Kidney (tissue), 14 donors: ENCODE results near the gene ECSIT. TPM values are rescaled to one million over a fixed set of nuclear protein-coding genes. Genes with fewer than 3 reads are reported as not detected.
A peak's percentile ranks its signal among the peaks of the same experiment; 100 is the strongest.

Source experiments
- DNase-seq, 5 donors: peaks; one replicate each; pipeline ENCODE4 v3.0.0-alpha.2; 2013 to 2020
- FAIRE-seq: peaks from 2 replicates; lab custom pipeline; 2012; peaks lifted over from hg19 to GRCh38; lab: Jason Lieb, UNC
- H3K27ac ChIP-seq, 2 donors: one replicate each; pipeline ENCODE4 v1.7.0; 2013; ENCODE audit warnings: low read depth in 2 of 2, low read length in 2 of 2, inconsistent platforms in 1 of 2
- H3K27me3 ChIP-seq: one replicate; pipeline ENCODE4 v1.7.1; 2013; ENCODE audit warnings: low read length, inconsistent platforms; ENCODE audit not compliant: control insufficient read depth, insufficient read depth
- H3K36me3 ChIP-seq, 3 donors: one replicate each; pipeline versions ENCODE4 v1.7.0 to v1.7.1; 2013; ENCODE audit warnings: low read length in 3 of 3, control low read depth in 1 of 3, inconsistent platforms in 1 of 3; ENCODE audit not compliant: insufficient read depth in 3 of 3, control insufficient read depth in 2 of 3
- H3K4me1 ChIP-seq, 3 donors: one replicate each; pipeline versions ENCODE4 v1.7.0 to v1.7.1; 2013; ENCODE audit warnings: low read length in 3 of 3, inconsistent platforms in 1 of 3, low read depth in 1 of 3; ENCODE audit not compliant: control insufficient read depth in 2 of 3, insufficient read depth in 2 of 3
- H3K4me3 ChIP-seq, 3 donors: one replicate each; pipeline versions ENCODE4 v1.7.0 to v1.8.1; 2013; ENCODE audit warnings: low read length in 3 of 3, control low read depth in 1 of 3, inconsistent platforms in 1 of 3
- H3K9ac ChIP-seq, 3 donors: one replicate each; pipeline versions ENCODE4 v1.7.0 to v1.7.1; 2013; ENCODE audit warnings: low read length in 3 of 3, control low read depth in 1 of 3, inconsistent platforms in 1 of 3
- H3K9me3 ChIP-seq, 3 donors: one replicate each; pipeline versions ENCODE4 v1.7.0 to v1.7.1; 2013; ENCODE audit warnings: low read length in 3 of 3, control low read depth in 1 of 3, inconsistent platforms in 1 of 3; ENCODE audit not compliant: control insufficient read depth in 2 of 3, insufficient read depth in 1 of 3
- intact Hi-C: fragments of 100-400 bp; cut with DNase I; formaldehyde crosslinking; loops from one replicate; pipeline ENCODE4 v1.11.1; 2022
- polyA plus RNA-seq: library from polyadenylated mRNA; stranded (reverse); fragments of 350-450 nt; fragmentation: Illumina TruSeq; extraction: RNeasy Lipid Tissue Mini Kit (QIAGEN cat#74804); gene quantifications from one replicate; pipeline ENCODE4 v1.2.3, GENCODE V29; 2014; ENCODE audit warnings: low read depth, low replicate concordance; ENCODE audit not compliant: insufficient read depth
- total RNA-seq: library from RNA; stranded (reverse); fragmentation: NEBNext Ultra II Directional; extraction: Animal tissue kit (Norgen Biotek cat#: 25700); gene quantifications from one replicate; pipeline ENCODE4 v1.2.1, GENCODE V29; 2021
- TF ChIP-seq, protein P1 (sequence below): IDR thresholded peaks from 3 replicates; pipeline ENCODE4 v1.5.1; 2012; ENCODE audit warnings: mild to moderate bottlenecking, moderate library complexity, borderline replicate concordance; ENCODE audit not compliant: insufficient read depth; ENCODE audit errors: extremely low read depth
- donor health status: control.
- donor health status: control.
- donor health status: control.
- donor health status: control.
- donor health status: control.
- donor health status: DM: yes; HTN: yes; CAD: no.
- donor health status: Normal renal cell carcinoma (clear cell type).

ECSIT gene
- total and polyA plus RNA-seq, 2 donors from 2014 or later: 33.8 to 83.4 TPM

DNA sequence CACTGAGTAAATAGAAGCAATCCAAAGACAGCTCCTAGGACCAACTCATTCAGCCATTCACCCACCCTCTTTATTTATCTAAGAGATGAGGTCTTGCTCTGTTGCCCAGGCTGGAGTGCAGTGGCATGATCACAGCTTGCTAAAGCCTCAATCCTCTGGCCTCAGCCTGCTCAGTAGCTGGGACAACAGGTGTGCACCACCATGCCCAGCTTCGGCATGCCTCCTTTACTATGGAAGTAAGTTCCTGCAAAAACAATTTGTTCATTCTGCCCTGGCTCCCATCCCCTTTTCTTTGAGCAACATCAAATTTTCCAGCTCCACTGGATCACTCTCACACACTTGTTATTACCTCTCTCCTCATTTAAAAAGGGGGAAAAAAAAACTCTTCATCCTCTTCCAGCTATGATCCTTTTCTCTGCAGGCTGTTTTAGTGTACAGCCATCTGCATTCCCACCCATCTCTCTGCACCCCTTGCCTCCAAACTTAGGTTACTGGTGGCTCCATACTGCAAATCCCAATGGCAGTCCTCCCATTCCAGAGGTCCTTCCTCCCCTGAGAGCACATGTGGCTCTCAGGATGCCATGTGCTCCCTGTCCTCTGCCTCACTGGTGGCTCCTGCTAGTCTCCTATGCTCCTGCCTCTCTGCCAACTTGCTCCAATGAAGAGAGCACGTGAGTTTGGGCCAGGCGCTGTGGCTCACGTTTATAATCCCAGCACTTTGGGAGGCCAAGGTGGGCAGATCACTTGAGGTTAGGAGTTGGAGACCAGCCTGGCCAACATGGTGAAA lies 27.9 kb upstream of the ECSIT start:
- TF ChIP-seq, protein P1, sequence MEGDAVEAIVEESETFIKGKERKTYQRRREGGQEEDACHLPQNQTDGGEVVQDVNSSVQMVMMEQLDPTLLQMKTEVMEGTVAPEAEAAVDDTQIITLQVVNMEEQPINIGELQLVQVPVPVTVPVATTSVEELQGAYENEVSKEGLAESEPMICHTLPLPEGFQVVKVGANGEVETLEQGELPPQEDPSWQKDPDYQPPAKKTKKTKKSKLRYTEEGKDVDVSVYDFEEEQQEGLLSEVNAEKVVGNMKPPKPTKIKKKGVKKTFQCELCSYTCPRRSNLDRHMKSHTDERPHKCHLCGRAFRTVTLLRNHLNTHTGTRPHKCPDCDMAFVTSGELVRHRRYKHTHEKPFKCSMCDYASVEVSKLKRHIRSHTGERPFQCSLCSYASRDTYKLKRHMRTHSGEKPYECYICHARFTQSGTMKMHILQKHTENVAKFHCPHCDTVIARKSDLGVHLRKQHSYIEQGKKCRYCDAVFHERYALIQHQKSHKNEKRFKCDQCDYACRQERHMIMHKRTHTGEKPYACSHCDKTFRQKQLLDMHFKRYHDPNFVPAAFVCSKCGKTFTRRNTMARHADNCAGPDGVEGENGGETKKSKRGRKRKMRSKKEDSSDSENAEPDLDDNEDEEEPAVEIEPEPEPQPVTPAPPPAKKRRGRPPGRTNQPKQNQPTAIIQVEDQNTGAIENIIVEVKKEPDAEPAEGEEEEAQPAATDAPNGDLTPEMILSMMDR: no peak
- no peaks in the 10 kb centered on the region for H3K27me3 ChIP-seq
- no peak overlapping the region for H3K9ac ChIP-seq
- intact Hi-C loops: no loop called here
- H3K4me1 ChIP-seq: peaks cover 2 to 12% (median 9%) of the 10 kb centered on the region in 3 donors
- H3K4me3 ChIP-seq: no peak overlapping the region
- H3K36me3 ChIP-seq: peaks cover 0 to 15% (median 10%) of the 10 kb centered on the region in 3 donors
- H3K9me3 ChIP-seq: no peaks in the 10 kb centered on the region
- DNase-seq (no peak), FAIRE-seq (no peak)
- H3K27ac ChIP-seq: no peak overlapping the region

DNA sequence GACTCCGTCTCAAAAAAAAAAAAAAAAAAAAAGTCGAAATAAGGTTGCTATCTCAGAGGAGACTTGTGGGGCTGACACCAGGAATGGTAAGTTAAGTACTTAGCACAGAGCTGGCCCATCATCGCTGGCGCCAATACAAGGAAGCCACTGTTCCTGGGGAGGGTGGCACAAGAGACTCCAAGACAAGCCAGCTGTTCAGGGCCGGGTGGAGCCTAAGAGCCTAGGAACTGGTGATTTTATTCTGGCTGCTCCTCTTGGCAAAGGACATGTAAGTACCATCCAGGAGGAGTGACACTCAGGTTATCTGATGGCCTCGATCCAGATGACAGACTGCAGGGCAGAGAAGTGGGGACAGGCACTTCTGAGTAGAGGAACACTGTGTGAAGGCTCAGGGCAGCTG lies 26.3 kb upstream of the ECSIT start:
- FAIRE-seq (no peak), DNase-seq (no peak)
- Histone ChIP-seq H3K27ac (no peak overlapping the region), H3K4me3 (no peak overlapping the region), H3K9me3 (no peaks in the 10 kb centered on the region), H3K9ac (no peak overlapping the region), H3K27me3 (no peaks in the 10 kb centered on the region), H3K36me3 (peaks cover 0 to 15% (median 10%) of the 10 kb centered on the region in 3 donors), H3K4me1 (peaks cover 0 to 12% (median 5%) of the 10 kb centered on the region in 3 donors)
- TF ChIP-seq, protein P1: no peak
- intact Hi-C loops: no loop called here

DNA sequence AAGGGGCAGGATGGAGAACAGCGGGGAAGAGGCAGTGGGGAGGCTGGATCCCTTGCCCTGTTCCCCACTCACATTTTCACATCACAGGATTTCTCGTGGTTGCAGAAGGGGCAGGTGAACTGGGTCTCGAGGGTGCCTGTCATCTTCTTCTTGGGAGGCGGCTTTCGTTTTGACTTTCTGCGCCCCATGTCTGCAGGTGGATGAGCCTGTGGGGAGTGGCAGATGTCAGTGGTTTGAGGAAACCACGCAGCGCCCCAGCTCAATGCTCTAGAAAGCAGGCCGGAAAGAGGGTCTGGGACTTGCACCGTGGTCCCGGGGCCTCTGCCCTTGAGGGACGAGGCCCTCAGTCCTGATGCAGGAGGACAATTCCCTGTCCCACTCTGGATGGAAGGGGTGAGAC lies 25.2 kb upstream of the ECSIT start:
- FAIRE-seq: no peak
- no peaks in the 10 kb centered on the region for H3K27me3 ChIP-seq
- peaks cover 0 to 15% (median 10%) of the 10 kb centered on the region in 3 donors for H3K36me3 ChIP-seq
- DNase-seq: peak in 1 of 5 donors; percentile 56
- intact Hi-C loops: no loop called here
- no peak overlapping the region for H3K4me3 ChIP-seq
- peaks cover 0 to 12% (median 3%) of the 10 kb centered on the region in 3 donors for H3K4me1 ChIP-seq
- H3K9ac ChIP-seq: no peak overlapping the region
- TF ChIP-seq, protein P1: no peak
- no peaks in the 10 kb centered on the region for H3K9me3 ChIP-seq
- H3K27ac ChIP-seq: no peak overlapping the region
